Subcutaneous abdominal adipose tissue (tissue), 5 donors: ENCODE data around the gene YJEFN3.

ENCODE experiments used
- H3K27ac ChIP-seq: one replicate; pipeline ENCODE4 v1.7.0; 2013; ENCODE audit warnings: low read depth, mild to moderate bottlenecking, inconsistent platforms, low read length, moderate library complexity
- H3K27me3 ChIP-seq, 5 donors: one replicate each; pipeline ENCODE4 v1.7.0; 2013; ENCODE audit warnings: low read length in 5 of 5, inconsistent platforms in 1 of 5; ENCODE audit not compliant: control insufficient read depth in 5 of 5, insufficient read depth in 4 of 5
- H3K36me3 ChIP-seq, 5 donors: one replicate each; pipeline ENCODE4 v1.7.0; 2013; ENCODE audit warnings: low read length in 5 of 5; ENCODE audit not compliant: control insufficient read depth in 5 of 5, insufficient read depth in 5 of 5
- H3K4me1 ChIP-seq, 5 donors: one replicate each; pipeline ENCODE4 v1.7.0; 2013; ENCODE audit warnings: low read length in 5 of 5, mild to moderate bottlenecking in 3 of 5, moderate library complexity in 1 of 5; ENCODE audit not compliant: control insufficient read depth in 5 of 5, insufficient read depth in 5 of 5
- H3K4me3 ChIP-seq, 5 donors: one replicate each; pipeline ENCODE4 v1.7.0; 2013; ENCODE audit warnings: low read length in 5 of 5, low read depth in 1 of 5
- H3K9ac ChIP-seq, 5 donors: one replicate each; pipeline ENCODE4 v1.7.0; 2013; ENCODE audit warnings: low read length in 5 of 5, mild to moderate bottlenecking in 4 of 5, moderate library complexity in 3 of 5
- H3K9me3 ChIP-seq, 5 donors: one replicate each; pipeline ENCODE4 v1.7.0; 2013; ENCODE audit warnings: low read length in 5 of 5; ENCODE audit not compliant: control insufficient read depth in 5 of 5
- donor health status: healthy.
- donor health status: healthy.
- donor health status: healthy.
- donor health status: healthy.
- donor health status: healthy.

YJEFN3 gene

GRCh38 chr19:19524053-19524452 lies 4.7 kb upstream of the YJEFN3 start:
- H3K27ac ChIP-seq = no peak overlapping the region
- H3K4me3 ChIP-seq = no peak overlapping the region
- peaks cover 0 to 6% (median 4%) of the 10 kb centered on the region in 5 donors for H3K4me1 ChIP-seq
- H3K9me3 ChIP-seq = no peaks in the 10 kb centered on the region
- no peaks in the 10 kb centered on the region for H3K27me3 ChIP-seq
- peaks cover 0 to 54% (median 33%) of the 10 kb centered on the region in 5 donors for H3K36me3 ChIP-seq
- H3K9ac ChIP-seq = no peak overlapping the region

- Histone ChIP-seq H3K9me3 (no peaks in the 10 kb centered on the region), H3K27ac (no peak overlapping the region), H3K27me3 (no peaks in the 10 kb centered on the region), H3K36me3 (peaks cover 0 to 46% (median 26%) of the 10 kb centered on the region in 5 donors), H3K4me1 (peaks cover 0 to 6% (median 4%) of the 10 kb centered on the region in 5 donors), H3K4me3 (no peak overlapping the region), H3K9ac (no peak overlapping the region)
Measured at GRCh38 chr19:19525611-19526380, 2.9 kb upstream of the YJEFN3 start.

- no peak overlapping the region for H3K9ac ChIP-seq
- peaks cover 0 to 46% (median 26%) of the 10 kb centered on the region in 5 donors for H3K36me3 ChIP-seq
- no peaks in the 10 kb centered on the region for H3K9me3 ChIP-seq
- H3K4me1 ChIP-seq = peaks cover 0 to 6% (median 4%) of the 10 kb centered on the region in 5 donors
- no peaks in the 10 kb centered on the region for H3K27me3 ChIP-seq
- no peak overlapping the region for H3K27ac ChIP-seq
- H3K4me3 ChIP-seq = no peak overlapping the region
Measured at GRCh38 chr19:19526581-19527370, 1.9 kb upstream of the YJEFN3 start.

GRCh38 chr19:19527371-19527656 lies 1.4 kb upstream of the YJEFN3 start:
- Histone ChIP-seq H3K4me3 (no peak overlapping the region), H3K36me3 (peaks cover 0 to 46% (median 26%) of the 10 kb centered on the region in 5 donors), H3K27ac (no peak overlapping the region), H3K9me3 (no peaks in the 10 kb centered on the region), H3K4me1 (peaks cover 0 to 9% (median 6%) of the 10 kb centered on the region in 5 donors), H3K27me3 (no peaks in the 10 kb centered on the region), H3K9ac (no peak overlapping the region)

- Histone ChIP-seq H3K27me3 (no peaks in the 10 kb centered on the region), H3K4me3 (no peak overlapping the region), H3K4me1 (peaks cover 0 to 9% (median 7%) of the 10 kb centered on the region in 5 donors), H3K9me3 (no peaks in the 10 kb centered on the region), H3K27ac (no peak overlapping the region), H3K9ac (no peak overlapping the region), H3K36me3 (peaks cover 0 to 46% (median 26%) of the 10 kb centered on the region in 5 donors)
Measured at GRCh38 chr19:19527674-19528625, 761 bp upstream of the YJEFN3 start.

- Histone ChIP-seq H3K4me3 (no peak overlapping the region), H3K4me1 (peaks cover 0 to 9% (median 6%) of the 10 kb centered on the region in 5 donors), H3K9ac (no peak overlapping the region), H3K27ac (no peak overlapping the region), H3K36me3 (peaks cover 0 to 35% (median 25%) of the 10 kb centered on the region in 5 donors), H3K9me3 (no peaks in the 10 kb centered on the region), H3K27me3 (no peaks in the 10 kb centered on the region)
Measured at GRCh38 chr19:19529783-19530422, 1.2 kb downstream of the YJEFN3 start.

GRCh38 chr19:19530423-19530804 lies 1.7 kb downstream of the YJEFN3 start:
- Histone ChIP-seq H3K9me3 (no peaks in the 10 kb centered on the region), H3K27ac (no peak overlapping the region), H3K36me3 (peaks cover 0 to 37% (median 26%) of the 10 kb centered on the region in 5 donors), H3K27me3 (no peaks in the 10 kb centered on the region), H3K4me1 (peaks cover 0 to 9% (median 6%) of the 10 kb centered on the region in 5 donors), H3K9ac (no peak overlapping the region), H3K4me3 (no peak overlapping the region)

- Histone ChIP-seq H3K27ac (no peak overlapping the region), H3K9ac (no peak overlapping the region), H3K4me1 (peaks cover 0 to 9% (median 6%) of the 10 kb centered on the region in 5 donors), H3K9me3 (no peaks in the 10 kb centered on the region), H3K27me3 (no peaks in the 10 kb centered on the region), H3K36me3 (peaks cover 0 to 37% (median 29%) of the 10 kb centered on the region in 5 donors), H3K4me3 (no peak overlapping the region)
Measured at GRCh38 chr19:19530889-19531288, 2.2 kb downstream of the YJEFN3 start.
